NAMALWA (cell line): ENCODE data around the gene PTPRG.

Experiments used
- DNase-seq: peaks from one replicate; pipeline ENCODE4 v3.0.0-alpha.2; 2015; ENCODE audit warnings: low spot score

Gene PTPRG

DNA sequence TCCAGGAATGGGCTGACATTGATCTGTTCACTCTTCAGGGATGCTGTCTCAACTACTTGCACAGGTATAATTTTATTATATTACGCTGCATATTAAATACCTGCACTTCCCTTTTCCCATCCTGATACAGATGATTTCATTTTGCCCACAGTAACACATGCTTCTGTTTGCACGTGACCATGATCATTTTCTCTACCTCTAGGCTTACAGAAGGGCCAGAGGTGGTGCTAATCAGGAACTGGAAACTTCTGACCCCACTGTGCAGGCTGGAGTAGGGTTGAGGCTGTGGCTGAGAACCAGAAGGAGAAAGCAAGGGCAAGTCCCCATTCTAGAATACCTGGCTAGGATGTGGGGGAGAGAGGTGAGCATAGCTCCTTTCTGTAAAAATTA is 304.8 kb downstream of the PTPRG start:
- DNase-seq: no peak

DNA sequence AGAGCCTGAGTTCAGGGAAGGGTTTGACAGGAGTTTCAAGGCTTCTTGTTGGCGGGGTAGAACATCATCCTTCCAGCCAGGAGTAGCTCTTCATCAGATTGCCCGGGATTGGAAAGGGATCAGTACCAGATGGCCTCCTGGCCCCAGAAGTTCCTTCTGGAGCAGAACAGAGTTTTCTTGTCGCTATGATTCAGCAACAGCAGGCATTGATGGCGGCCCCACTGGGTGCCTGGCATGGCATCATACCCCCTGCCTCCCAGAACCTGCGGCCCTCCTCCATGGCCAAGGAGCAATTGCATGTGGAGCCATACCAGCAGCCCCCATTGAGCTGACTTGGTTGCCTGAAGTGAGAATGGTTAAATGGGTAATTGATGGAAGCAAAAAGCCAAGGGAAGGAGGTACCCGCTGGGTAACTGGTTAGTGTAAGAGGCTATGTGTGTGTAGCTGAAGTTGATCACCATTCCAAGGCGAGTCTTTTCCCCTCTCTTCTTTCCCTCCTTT is 305.6 kb downstream of the PTPRG start:
- no peak for DNase-seq

DNA sequence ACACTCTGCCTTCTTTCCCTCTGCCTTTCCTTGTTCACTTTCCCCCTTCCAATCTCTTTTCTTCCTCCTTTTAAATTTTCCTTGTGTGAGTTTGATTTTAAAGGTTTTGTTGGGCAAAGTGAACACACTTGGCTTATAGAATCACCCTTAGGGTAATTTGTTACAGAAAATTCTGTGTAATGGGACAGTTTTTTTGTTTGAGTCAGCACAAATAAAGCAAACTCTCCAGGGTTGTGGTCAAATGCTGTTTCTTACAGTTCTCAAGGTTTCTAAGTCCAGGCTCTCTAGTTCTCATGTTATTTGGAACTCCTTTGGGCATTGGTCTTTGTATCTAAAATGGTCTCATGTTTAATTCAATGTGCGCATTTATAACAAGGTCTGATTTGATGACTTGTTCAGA is 307.1 kb downstream of the PTPRG start:
- no peak for DNase-seq

DNA sequence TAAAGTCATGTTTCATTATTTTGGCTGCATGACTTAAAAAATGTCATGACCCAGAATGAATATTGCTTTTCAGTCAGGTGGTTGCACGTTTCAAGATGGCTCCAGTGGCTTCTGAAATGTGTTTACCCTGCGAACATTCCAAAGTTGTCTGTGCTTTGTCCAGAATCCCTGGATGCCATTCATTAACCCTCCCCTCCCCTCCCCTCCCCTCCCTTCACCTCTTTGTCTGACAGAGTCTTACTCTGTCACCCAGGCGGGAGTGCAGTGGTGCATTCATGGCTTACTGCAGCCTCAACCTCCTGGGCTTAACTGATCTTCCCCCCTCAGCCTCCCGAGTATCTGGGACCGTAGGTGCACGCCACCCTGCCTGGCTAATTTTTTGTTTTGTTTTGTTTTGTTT is 308.0 kb downstream of the PTPRG start:
- no peak for DNase-seq

DNA sequence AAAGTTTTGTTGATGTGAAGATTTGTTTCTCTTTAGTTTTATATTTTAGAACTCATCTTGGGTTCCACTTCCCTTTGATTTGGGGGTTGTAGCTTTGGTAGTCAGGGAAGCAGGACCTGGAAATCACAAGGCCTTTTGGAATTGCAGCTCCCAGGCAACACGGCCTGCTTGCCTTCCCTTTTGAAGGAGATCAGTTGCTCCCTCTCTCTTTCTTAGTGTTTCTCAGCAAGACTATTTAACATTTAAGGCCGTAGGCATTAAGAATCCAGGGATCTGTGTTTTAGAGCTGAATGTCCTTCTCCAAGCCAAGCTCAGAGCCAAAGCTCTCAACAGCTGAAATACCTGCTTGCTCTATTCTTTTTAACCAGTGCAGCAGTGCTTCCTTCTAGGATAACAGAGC is 310.3 kb downstream of the PTPRG start:
- no peak for DNase-seq

DNA sequence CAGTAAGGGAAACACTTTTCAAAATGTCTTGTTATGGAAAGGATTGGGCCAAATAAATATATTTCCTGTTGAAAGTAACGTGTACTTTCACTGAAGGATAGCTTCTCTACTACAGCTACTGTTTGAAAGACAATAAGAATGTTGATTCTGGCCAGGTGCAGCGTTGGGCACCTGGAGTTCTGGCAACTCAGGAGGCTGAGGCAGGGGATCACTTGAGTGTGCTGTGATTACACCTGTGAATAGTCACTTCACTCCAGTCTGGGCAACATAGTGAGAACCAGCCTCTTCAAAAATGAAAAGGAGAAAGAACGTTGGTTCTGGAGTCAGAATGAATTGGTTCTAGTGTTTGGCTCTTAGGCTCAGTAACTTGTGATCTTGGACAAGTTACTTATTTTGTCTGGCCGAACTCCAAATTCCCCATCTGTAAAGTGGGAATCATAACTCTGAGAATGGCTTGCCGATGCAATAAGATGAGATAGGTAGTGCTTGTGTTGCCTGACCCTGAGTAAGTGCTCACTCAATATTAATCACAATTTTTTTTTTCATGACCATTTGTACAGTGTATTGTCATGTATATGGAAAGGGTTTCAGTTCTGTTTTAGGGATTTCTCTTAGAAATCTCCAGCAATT is 310.8 kb downstream of the PTPRG start:
- DNase-seq: no peak

DNA sequence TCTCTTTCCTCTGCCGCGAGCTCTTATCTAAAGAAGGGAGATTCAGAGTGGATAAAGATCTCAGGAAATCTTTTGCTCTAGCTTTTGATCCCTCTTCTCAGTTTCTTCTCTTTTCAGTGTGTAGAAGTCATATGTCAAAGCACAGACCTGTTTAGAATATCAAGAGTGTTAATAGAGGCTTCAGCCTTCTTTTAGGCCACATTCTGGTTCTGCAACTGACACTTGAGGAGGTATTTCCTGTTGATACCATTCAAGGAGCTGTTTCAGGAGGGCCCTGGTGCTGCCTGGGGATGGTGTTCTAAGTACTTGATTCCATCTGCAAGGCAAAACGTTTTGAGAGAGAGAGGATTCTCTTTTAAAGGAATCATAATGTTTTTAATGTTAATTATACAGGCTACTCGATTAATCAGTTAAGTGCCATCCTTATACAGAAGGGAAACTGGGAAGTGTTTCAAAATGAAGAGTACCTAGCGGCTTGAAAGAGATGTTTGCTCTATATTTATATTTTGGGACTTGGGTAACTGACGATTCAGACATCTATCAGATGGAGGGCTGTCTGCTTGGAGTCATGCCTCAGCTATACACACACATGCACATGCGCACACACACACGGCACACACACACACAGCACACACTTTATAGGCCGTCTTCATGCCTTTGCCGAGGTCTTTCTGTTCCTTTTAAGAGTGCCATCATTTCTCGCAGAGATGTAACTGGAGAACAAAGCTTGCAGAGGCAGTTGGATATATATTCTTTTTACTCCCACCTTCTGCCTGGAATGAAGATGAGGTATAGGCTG is 313.9 kb downstream of the PTPRG start:
- no peak for DNase-seq

DNA sequence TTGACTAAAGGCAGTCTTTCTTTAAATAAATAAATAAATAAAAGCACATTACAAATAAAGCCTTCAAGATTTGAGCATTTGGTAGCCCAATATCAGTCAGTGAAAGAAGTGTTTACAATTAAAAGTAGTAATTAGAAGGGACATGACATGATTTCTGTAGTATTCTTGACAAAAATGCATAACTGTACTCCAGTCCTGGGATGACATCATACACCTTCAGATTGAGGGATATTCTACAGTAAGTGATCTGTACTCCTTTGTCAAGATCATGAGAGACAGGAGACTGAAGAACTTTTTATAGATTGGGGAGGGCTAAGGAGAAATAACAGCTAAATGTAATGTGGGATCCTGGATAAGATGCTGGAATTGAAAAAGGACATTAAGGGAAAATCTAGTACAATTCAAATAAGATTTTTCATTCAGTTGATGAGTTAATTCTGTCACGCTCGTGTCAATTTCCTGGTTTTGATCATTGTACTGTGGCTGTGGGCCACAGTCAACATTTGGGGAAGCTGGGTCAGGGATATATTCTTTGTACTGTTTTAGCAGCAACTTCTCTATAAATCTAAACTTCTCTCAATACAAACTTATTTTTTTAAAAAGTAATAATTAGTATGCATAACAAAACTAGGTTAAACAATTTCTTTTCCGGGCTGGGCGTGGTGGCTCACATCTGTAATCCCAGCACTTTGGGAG is 314.8 kb downstream of the PTPRG start:
- no peak for DNase-seq

DNA sequence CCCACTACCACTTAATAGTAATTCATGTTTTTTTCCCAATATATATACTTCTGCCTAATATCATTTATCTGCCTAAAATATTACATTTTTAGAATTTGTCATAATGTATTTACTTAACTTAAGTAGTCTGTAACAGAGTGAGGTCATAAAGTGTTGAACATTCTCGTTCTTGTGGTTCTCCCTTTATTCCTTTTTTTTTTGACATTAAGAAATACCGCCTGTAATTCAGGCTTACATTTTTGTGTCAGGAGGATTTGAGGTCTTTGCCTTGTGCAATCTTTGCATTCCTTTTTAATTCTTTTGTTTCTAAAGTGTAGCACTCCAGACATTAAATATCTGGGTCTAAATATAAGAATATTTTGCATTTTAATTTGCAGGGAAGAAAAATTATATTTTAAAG is 315.4 kb downstream of the PTPRG start:
- no peak for DNase-seq

DNA sequence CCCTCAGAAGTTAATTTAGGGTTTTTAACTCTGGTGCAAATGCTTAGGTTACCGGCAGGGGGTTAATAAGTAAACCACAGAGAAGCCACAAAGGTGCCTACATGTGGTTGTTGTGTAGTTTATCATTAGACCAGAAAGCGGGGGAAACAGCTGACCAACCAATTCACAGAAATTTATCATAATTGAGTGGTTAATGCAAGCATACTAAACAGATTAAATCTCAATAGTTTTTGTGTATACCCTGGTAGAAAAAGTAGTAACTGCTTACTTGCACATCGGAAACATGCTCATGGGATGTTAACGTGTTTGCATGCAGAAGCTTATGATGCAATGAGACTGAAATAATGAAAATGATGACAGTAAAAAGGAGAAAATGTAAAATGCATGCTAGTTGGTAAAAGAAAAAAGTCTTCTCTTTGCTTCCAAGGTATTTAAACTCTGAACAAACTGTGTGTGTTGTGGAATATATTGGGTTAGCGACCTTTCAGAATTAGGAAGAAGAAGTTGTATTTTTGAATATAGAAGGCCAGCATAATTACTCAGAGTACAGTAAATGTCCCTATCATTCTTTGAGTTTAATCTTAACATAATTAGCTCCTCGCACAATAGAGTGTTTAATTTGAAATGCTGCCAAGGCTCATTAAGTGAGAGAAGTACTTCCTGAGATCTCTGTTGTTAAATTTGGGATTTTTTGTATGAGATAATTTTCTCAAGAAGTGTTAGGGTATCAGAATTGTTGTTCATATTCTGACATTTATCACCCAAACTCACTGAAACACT is 316.2 kb downstream of the PTPRG start:
- DNase-seq: peak; percentile 23

DNA sequence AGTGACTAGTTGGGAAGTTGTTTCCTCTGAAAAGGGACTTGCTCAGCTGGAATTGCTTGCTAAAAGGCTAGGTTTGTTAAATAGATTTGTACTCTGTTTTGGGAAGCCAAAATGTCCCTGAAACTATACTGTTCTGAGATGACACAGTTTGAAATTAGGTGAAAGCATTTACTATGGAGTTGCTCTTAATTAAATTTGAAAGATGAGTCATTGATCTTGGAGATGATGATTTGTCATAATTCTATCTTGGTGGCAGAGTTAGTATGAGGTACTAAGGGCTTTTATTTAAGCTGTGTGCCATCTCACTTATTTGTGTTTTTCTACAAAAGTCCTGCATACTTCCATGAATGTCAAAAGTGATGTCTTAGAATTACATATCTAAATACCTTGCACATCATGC is 320.9 kb downstream of the PTPRG start:
- no peak for DNase-seq

DNA sequence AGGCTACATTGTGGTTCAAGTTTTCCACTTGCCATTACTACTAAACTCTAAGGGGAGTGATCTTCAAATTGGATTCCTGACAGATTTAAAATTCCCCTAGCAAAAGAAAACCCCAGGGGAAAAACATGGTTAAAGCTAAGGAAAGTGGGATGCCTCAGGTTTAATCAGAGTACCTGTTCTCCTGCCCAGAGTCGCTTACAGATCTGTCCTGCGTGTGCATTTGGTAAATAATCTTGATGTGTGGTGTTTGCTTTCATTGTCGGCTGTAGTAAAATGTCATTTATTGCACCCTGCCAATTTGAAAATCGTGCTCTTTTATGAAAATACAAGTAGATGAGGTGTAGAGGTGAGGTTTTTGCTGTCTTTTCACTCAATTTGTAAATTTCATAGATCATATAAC is 323.4 kb downstream of the PTPRG start:
- DNase-seq: no peak

DNA sequence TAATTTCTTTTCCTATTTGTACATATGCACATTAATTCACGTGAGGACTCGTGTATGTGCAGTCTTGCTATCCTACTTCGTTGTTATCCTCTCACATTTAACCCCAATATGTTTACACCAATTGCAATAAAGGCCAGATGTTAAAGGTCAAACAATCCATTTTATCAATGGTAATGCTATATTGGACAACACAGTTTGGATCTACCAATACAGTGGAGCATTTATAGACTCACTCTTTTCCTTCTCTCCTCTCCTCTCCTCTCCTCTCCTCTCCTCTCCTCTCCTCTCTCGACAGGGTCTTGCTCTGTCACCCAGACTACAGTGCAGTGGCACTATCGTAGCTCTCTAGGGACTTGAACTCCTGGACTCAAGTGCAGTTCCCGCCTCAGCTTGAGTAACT is 324.0 kb downstream of the PTPRG start:
- DNase-seq: no peak

DNA sequence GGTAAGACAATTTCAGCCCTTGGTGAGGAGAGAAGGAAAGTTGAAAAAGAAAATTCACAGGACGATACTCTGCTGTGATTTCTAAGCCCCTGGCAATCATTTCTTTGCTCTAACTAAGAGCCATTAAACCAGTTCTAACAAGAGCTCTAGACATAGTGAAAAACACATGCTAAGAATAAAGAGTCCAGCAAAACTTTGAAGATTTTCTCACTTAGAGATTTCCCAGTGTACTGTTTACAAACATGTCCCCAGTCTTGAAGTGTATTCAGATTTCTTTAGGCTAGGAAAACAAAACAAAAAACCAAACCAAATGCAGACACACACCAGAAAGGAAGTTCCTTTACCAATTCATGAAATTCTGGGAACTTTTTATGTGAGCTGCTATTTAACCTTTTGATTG is 325.8 kb downstream of the PTPRG start:
- no peak for DNase-seq

DNA sequence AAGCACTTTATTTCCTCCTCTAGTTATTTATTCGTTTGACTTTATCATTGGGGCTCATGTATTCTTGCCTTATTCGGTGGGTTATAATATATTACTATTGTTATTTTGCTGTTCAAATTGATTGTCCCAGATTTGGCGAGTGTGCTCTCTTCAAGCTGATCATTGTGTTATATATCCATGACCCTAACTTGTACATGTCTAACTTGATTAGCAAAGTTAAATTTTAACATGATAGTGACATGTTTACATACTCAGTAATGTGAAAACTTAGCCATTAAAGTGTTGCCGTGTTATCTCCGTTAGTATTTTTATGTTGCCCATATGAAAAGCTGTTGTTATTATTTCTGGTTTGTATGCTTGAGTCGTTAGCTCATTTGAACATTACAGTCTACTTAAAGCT is 327.9 kb downstream of the PTPRG start:
- DNase-seq: no peak

DNA sequence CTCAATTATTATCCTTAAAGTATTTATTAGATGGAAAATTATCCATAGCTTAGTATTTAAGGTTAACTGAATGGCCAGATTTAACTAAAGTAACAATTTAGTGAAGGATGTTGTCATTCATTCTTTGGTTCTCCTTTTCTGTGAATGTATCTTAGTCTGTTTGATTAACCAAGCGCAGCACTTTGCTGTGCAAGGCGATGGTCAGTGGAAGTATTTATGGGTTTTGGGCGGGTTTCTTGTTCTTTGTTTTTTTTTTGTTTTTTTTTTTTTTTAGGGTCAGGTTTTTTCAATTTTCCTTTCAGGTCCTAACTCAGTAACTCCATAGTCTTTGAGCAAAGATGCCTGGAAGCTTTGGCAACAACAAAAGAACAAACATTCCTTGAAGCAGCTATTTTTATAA is 328.8 kb downstream of the PTPRG start:
- DNase-seq: peak; percentile 6

DNA sequence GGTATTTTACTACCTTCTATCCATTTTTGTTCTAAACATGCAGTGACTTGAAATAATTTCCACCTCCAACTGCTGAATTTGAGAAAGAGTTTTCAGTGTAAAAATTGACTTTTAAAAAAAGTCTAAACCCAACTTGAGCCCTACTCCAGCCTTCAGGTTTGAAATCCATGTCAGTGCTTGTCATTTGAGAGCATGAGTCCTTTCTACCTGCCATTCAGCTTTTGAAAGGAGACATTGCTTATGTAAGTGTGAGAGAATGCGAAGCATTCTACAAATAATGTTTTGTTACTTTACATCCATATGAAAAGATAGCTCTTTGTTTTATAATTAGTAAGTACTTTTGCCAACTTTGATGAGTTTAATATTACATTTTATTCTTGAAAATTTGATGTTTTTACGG is 329.2 kb downstream of the PTPRG start:
- no peak for DNase-seq

DNA sequence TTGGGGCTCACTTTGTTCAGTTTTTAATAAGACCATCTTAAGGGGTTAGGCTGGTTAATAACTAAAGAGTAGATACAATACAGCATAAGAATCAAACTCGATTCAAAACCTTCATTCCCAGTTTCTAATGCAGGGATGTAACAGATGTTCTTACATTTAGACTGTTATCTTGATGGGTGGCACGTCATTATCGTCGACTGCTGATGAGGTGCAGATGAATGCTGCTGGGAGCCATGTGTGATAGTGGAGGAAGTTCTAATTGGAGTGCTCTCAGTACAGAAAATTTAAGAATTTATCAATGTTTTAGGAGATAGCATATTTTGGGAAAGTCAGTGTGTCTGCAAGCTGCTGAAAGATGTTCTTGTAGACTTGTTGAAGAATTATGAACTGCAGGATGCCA is 331.5 kb downstream of the PTPRG start:
- no peak for DNase-seq

DNA sequence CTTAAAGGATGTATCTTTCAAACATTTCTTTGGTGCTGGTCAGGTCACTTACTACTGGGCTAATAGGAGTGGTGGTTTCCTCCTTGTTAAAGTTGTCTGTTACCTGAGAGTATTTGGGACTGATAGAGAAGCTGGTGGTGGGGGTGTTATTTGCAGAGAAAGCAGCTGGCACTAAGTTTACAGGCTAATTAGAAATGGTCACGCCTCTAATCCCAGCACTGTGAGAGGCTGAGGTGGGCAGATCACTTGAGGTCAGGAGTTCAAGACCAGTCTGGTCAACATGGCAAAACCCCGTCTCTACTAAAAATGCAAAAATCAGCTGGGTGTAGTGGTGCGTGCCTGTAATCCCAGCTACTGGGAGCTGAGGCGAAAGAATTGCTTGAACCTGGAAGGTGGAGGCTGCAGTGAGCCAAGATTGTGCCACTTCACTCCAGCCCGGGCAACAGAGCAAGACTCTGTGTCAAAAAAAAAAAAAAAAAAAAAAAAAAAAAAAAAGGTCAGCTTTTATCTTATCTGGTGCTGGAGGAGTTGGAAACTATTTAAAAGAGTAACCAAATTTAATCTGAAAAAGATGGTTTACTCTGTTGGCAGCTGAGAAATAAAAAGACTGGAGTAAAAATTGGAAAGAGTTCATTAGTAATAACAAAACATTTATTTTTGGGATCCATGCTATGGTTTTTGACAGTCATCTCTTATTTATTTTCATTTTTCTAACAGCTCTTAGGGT is 332.6 kb downstream of the PTPRG start:
- DNase-seq: no peak

DNA sequence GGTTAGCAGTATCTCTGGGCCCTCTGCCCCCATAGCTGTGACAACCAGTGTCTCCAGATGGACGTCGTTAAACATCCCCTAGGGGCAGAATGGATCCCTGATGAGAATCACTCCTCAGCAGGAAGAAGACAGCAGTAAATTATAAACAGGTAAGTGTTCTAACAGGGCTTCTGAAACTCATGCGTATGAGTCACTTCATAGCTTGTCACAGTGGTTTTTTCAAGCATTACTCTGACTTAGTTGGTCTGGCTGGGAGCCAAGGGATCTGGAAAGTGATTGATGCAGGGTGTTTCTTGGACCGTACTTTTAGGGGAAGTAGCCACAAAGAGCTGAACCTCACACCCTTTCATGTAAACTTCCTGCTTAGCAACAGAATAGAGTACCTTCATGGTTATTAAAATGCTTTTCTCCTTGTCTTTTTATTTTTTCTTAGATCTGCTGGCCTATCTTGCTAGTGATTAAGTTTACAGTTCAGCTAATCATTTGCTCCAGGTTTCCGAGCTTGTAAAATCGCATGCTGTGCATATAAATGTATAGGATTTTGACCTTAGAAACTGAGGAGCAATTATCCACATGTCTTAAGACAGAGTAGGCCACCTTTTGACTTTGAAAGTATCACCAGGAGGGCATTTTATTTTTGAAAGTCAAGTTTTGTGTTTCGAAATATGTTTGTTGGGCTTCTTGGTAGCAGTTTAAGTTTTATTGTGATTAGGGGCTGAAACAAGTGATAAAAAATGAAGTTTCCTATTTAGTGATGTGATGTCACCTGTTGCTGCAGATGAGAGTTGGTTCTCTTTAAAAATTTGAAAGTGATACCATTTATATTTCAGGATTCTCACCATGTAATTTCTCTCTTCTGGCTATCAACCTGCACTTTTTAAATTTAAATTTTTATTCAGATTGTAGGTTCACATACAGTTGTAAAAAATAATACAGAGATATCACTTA is 333.9 kb downstream of the PTPRG start:
- DNase-seq: peak; percentile 76

DNA sequence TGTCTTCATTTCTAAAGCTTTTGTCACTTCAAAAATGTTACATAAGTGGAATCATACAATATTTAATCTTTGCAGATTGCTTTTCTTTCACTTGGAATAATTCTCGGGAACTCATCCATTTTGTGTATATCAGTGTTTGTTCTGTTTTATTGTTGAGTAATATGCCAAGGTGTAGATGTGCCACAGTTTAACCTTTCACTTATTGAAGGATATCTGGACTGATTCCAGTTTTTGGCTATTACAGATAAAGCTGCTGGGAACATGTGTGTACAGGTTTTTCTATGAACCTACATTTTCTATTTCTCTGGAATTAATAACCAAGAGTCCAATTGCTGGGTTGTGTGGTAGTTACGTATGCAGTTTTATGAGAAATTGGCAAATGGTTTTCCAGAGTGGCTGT is 334.9 kb downstream of the PTPRG start:
- DNase-seq: no peak
